NCI-H1105 (cell line): ENCODE measurements around the gene SPDYE18.
"Not testable (repeated sequence)": the region's sequence is repeated elsewhere in the genome, so short reads cannot be mapped to it uniquely, and the experiment has no call there.

Experiments used
- DNase-seq: peaks from one replicate; lab custom pipeline; 2025; lab: John Stamatoyannopoulos, UW

The SPDYE18 gene

DNA sequence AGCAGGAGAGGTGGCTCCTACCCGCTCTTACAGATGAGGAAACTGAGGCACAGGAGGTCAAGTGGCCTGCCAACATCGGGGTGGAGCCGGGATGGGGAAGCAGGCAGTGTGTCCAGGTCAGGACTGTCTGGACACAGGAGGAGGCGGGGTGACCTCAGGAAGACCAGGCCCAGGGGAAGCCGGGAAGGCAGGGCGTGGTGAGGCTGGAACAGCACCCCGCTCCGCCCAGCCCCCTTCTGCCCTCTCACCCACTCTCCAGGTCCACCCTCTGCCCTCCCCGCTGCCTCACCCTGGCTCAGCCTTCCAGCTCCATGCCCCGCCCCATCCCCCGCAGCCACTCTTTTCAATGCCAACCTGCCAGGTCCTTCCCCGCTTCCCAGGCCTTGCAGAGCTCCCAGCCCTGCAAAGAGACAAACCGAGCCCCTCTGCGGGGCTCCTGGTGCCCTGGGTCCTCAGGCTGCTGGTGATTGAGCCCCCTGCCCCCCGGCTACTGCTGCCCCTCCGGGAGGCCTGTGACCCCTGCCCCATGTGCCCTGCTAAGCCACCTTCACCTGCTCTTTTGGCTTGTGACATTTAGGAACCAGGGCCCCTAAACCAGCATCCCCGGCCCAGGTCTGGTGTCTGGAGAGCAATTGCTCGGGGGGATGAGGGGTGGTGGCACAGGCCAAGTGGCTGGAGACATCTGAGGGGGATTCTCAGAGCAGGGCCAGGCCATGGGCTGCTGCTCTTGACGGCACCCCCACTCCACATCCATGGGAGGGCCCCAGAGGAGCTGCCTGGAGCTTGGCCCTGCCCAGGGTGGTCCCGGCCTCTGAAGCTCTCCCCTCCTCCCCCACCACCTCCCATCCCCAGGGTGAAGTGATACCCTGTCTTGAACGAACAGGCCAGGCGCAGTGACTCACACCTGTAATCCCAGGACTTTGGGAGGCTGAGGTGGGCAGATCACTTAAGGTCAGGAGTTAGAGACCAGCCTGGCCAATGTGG lies 55.9 kb downstream of the SPDYE18 start:
- not testable (repeated sequence) for DNase-seq

DNA sequence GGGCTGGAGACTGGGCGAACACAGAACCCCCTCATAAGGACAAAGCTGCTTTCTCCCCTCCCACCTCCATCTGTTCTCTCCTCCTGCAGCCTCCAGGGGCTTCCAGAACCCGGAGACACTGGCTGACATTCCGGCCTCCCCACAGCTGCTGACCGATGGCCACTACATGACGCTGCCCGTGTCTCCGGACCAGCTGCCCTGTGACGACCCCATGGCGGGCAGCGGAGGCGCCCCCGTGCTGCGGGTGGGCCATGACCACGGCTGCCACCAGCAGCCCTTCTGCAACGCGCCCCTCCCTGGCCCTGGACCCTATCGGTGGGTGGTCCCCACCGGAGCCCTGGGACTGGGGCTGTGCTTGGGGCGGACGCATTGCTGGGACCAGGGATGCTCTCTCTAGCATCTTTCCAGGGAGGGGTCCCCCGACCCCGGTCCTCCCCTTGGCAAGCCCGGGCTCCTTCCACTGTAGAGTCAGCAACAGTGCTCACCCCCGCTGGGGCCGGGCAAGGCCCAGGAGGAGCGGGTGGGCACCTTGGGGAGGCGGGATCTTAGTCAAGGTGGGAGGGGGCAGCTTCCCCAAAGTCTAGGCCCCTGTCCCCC lies 56.8 kb downstream of the SPDYE18 start:
- not testable (repeated sequence) for DNase-seq

DNA sequence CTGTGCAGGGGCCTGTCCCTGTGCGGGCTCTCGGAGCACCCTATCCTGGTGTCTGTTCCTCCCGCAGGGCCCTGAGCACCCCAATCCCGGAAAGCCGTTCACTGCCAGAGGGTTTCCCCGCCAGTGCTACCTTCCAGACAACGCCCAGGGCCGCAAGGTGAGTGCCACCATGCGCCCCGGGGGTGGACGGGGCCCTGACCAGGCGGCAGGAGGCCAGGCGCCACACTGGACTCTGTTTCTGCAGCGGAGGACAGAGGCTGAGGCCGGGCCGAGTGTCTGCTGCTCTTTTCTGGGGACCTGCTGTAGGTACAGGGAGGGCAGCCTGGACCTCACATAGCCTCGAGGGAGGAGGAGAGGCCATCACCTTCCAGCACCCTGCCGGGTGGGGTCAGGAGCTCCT lies 58.2 kb downstream of the SPDYE18 start:
- not testable (repeated sequence) for DNase-seq

DNA sequence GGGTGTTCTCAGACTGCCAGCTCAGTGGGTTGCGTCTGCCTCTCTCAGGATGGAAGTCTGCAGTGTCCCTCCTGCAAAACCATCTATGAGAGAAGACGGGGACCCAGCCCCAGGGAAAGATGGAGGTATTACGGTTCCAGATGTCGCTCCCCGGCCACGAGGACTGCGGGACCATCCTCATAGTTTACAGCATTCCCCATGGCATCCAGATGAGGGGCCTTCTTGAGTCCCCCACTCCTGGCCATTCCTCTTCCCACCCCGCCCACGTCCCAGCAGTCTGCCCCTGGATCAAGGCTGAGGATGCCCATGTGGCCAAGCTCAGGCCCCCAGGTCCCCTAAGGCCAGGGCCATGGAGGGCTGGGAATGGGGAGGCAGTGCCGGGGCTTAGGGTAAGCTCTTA lies 59.1 kb downstream of the SPDYE18 start:
- DNase-seq: not testable (repeated sequence)

DNA sequence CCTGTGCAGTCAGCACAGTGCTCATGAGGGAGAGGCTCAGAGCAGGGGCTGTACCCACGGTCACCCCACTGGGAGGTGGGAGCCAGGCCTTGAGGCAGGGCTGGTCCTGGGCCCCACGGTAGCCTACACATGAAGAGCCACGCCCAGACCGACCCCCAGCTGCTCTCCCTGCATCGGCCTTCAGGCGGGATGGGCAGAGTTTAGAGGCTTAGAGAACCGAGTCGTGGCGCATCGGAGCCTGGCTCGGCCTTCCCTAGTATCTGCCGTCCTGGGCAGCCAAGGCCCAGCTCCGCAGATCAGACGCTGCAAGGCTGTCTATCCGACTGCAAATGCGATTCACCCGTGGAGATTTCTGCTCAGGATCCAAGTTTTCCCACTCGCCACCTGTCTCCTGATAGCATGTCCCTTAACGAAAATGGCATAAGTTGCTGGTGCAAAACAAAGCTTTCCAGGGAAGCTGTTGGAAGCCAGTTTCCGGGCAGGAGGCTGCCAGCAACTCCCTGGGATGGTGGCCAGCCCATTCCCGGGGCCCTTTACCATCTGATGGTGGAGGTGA lies 59.6 kb downstream of the SPDYE18 start:
- not testable (repeated sequence) for DNase-seq

DNA sequence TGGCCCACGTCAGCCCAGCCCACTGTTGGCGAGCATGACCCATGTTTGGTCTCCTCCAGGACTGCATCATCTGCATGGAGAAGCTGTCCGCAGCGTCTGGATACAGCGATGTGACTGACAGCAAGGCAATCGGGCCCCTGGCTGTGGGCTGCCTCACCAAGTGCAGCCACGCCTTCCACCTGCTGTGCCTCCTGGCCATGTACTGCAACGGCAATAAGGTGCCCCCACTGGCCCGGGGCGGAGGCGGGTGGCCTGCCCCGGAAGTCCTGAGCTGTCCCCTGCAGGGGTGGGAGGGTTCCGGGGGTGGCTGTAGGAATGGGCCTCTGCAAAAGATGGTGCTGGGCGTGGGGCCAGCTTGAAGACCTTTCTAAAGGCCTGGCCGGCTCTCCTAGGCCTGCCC lies 60.3 kb downstream of the SPDYE18 start:
- DNase-seq: not testable (repeated sequence)
